IMR-90 (cell line): ENCODE measurements around the gene CCNI. TPM values are rescaled to one million over a fixed set of nuclear protein-coding genes. Genes with fewer than 3 reads are reported as not detected.
A peak's percentile ranks its signal among the peaks of the same experiment; 100 is the strongest.

ENCODE experiments used
- ATAC-seq: fragments of 200-7000 bp; cut with Tn5 transposase; 2 replicates; pipeline ENCODE4 v1.9.1; 2020; ENCODE audit warnings: low read depth, mild to moderate bottlenecking, moderate library complexity
- BruUV-seq: library from RNA; stranded (reverse); fragments of 400-500 nt; replicated peaks from 2 replicates; lab custom pipeline; 2021; lab: Mats Ljungman, UMichigan
- CTCF ChIA-PET: fragments of 300-600 bp; formaldehyde crosslinking; extraction: SDS; loops from one replicate; lab custom pipeline; 2021; ENCODE audit warnings: antibody characterized with exemption; lab: Yijun Ruan, JAX
- POLR2A ChIA-PET: fragments of 300-600 bp; sonication (Branson Sonifier 250); formaldehyde crosslinking; loops from one replicate; lab custom pipeline; 2022; ENCODE audit warnings: antibody characterized with exemption; ENCODE audit not compliant: unreplicated experiment; lab: Charles Lee
- DNase-seq: peaks from one replicate; pipeline ENCODE4 v3.0.0; 2013
- H2AFZ ChIP-seq: replicated peaks from 2 replicates; pipeline ENCODE3; 2013; ENCODE audit warnings: low read length, mild to moderate bottlenecking; ENCODE audit not compliant: poor library complexity
- H2AK5ac ChIP-seq: 2 replicates; pipeline ENCODE4 v1.6.1; 2013; ENCODE audit warnings: low read depth, low read length, inconsistent platforms
- H2AK9ac ChIP-seq: replicated peaks from 2 replicates; pipeline ENCODE3; 2013; ENCODE audit warnings: mild to moderate bottlenecking, low read depth, low read length, moderate library complexity; ENCODE audit not compliant: poor library complexity
- H2BK120ac ChIP-seq: 2 replicates; pipeline ENCODE4 v1.6.1; 2013; ENCODE audit warnings: low read depth, low read length, inconsistent platforms
- H2BK15ac ChIP-seq: 3 replicates; pipeline ENCODE4 v1.6.1; 2013; ENCODE audit warnings: low read depth, low read length, inconsistent platforms
- H2BK20ac ChIP-seq: 2 replicates; pipeline ENCODE4 v1.6.1; 2013; ENCODE audit warnings: low read depth, mild to moderate bottlenecking, inconsistent platforms, low read length, moderate library complexity
- H2BK5ac ChIP-seq: 2 replicates; pipeline ENCODE4 v1.6.1; 2013; ENCODE audit warnings: mild to moderate bottlenecking, low read depth, low read length, inconsistent platforms; ENCODE audit not compliant: poor library complexity, severe bottlenecking
- H3K14ac ChIP-seq: replicated peaks from 2 replicates; pipeline ENCODE4 v1.6.1; 2013; ENCODE audit warnings: low read depth, low read length, inconsistent platforms
- H3K18ac ChIP-seq: 2 replicates; pipeline ENCODE4 v1.6.1; 2013; ENCODE audit warnings: low read depth, low read length, control low read depth
- H3K23ac ChIP-seq: 2 replicates; pipeline ENCODE4 v1.6.1; 2013; ENCODE audit warnings: low read depth, low read length, inconsistent platforms
- H3K27ac ChIP-seq: 2 replicates; pipeline ENCODE4 v1.5.1; 2013; ENCODE audit warnings: mild to moderate bottlenecking, control low read depth, low read length; ENCODE audit not compliant: insufficient read depth
- H3K27me3 ChIP-seq: 2 replicates; pipeline ENCODE4 v1.6.1; 2013; ENCODE audit warnings: low read length; ENCODE audit not compliant: control insufficient read depth, insufficient read depth
- H3K36me3 ChIP-seq: 2 replicates; pipeline ENCODE4 v1.6.1; 2013; ENCODE audit warnings: low read length, mixed read lengths; ENCODE audit not compliant: control insufficient read depth, insufficient read depth
- H3K4ac ChIP-seq: 2 replicates; pipeline ENCODE4 v1.6.1; 2013; ENCODE audit warnings: low read depth, low read length, inconsistent platforms
- H3K4me1 ChIP-seq: 2 replicates; pipeline ENCODE4 v1.6.1; 2013; ENCODE audit warnings: low read length, mixed read lengths; ENCODE audit not compliant: control insufficient read depth, insufficient read depth
- H3K4me2 ChIP-seq: 2 replicates; pipeline ENCODE4 v1.6.1; 2013; ENCODE audit warnings: low read depth, mild to moderate bottlenecking, control low read depth, low read length, moderate library complexity
- H3K4me3 ChIP-seq: 2 replicates; pipeline ENCODE4 v1.5.1; 2013; ENCODE audit warnings: low read depth, mild to moderate bottlenecking, control low read depth, low read length, moderate library complexity; ENCODE audit not compliant: insufficient read depth
- H3K56ac ChIP-seq: 2 replicates; pipeline ENCODE4 v1.6.1; 2013; ENCODE audit warnings: low read length, inconsistent platforms; ENCODE audit not compliant: insufficient read depth; ENCODE audit errors: extremely low read depth
- H3K79me1 ChIP-seq, 2 experiments: 2 replicates each; pipeline ENCODE4 v1.6.1; 2013; ENCODE audit warnings: low read length in 2 of 2, inconsistent platforms in 1 of 2, low read depth in 1 of 2
- H3K9ac ChIP-seq: 2 replicates; pipeline ENCODE4 v1.6.1; 2013; ENCODE audit warnings: low read depth, low read length, control low read depth
- H3K9me1 ChIP-seq: 2 replicates; pipeline ENCODE4 v1.6.1; 2013; ENCODE audit warnings: low read length, inconsistent platforms; ENCODE audit not compliant: insufficient read depth
- H3K9me3 ChIP-seq: 2 replicates; pipeline ENCODE4 v1.6.1; 2013; ENCODE audit warnings: low read length; ENCODE audit not compliant: control insufficient read depth, insufficient read depth
- H4K20me1 ChIP-seq: 2 replicates; pipeline ENCODE4 v1.6.1; 2013; ENCODE audit warnings: low read length, inconsistent platforms; ENCODE audit not compliant: insufficient read depth
- H4K5ac ChIP-seq: 2 replicates; pipeline ENCODE4 v1.6.1; 2013; ENCODE audit warnings: mild to moderate bottlenecking, low read depth, low read length, control low read depth
- H4K8ac ChIP-seq, 2 experiments: 2 replicates each; pipeline ENCODE4 v1.6.1; 2013; ENCODE audit warnings: low read depth in 2 of 2, low read length in 2 of 2, control low read depth in 1 of 2, inconsistent platforms in 1 of 2
- H4K91ac ChIP-seq: 2 replicates; pipeline ENCODE4 v1.6.1; 2013; ENCODE audit warnings: low read depth, low read length, inconsistent platforms; ENCODE audit not compliant: insufficient read depth
- CTCF ChIP-seq: conservative IDR thresholded peaks from 2 replicates; pipeline ENCODE4 v1.5.1; 2012; ENCODE audit warnings: mild to moderate bottlenecking, low read depth, low read length, improper control_type of control experiment
- WGBS, 2 experiments: methylation state at CpG; one replicate each; pipeline versions ENCODE4 v1.1.5 to v1.1.7; 2013; ENCODE audit warnings: missing lambda C conversion rate in 2 of 2; ENCODE audit not compliant: insufficient read length in 1 of 2; ENCODE audit errors: extremely low coverage in 2 of 2; 5-methylcytosine and 5-hydroxymethylcytosine counted together
- dilution Hi-C: fragments of 300-500 bp; cut with HindIII; formaldehyde crosslinking; loops from one replicate; pipeline ENCODE4 v1.14.3; 2018; ENCODE audit warnings: low sequenced_read_pairs; ENCODE audit not compliant: unreplicated experiment
- in situ Hi-C: fragments of 300-500 bp; cut with MboI; formaldehyde crosslinking; loops from 3 replicates; pipeline ENCODE4 v1.14.3; 2019; ENCODE audit warnings: low sequenced_read_pairs, inconsistent platforms, mixed read lengths
- intact Hi-C: fragments of 100-400 bp; cut with micrococcal nuclease; formaldehyde crosslinking; loops from 2 replicates; pipeline ENCODE4 v1.10.0; 2022
- polyA plus RNA-seq, 3 experiments: library from polyadenylated mRNA; depleted of rRNA; stranded (reverse); fragments of >200 nt; gene quantifications; 2 replicates each; pipeline ENCODE4 v1.2.3, GENCODE V29; 2012; ENCODE audit warnings: low replicate concordance in 1 of 3
- total RNA-seq: library from RNA; depleted of rRNA; stranded (reverse); fragments of >200 nt; gene quantifications from 2 replicates; pipeline ENCODE4 v1.2.3, GENCODE V29; 2012

Gene CCNI
- total and polyA plus RNA-seq, 2 of the 4 experiments (the other 2 are of a cell fraction): 70.1 to 100 TPM

DNA sequence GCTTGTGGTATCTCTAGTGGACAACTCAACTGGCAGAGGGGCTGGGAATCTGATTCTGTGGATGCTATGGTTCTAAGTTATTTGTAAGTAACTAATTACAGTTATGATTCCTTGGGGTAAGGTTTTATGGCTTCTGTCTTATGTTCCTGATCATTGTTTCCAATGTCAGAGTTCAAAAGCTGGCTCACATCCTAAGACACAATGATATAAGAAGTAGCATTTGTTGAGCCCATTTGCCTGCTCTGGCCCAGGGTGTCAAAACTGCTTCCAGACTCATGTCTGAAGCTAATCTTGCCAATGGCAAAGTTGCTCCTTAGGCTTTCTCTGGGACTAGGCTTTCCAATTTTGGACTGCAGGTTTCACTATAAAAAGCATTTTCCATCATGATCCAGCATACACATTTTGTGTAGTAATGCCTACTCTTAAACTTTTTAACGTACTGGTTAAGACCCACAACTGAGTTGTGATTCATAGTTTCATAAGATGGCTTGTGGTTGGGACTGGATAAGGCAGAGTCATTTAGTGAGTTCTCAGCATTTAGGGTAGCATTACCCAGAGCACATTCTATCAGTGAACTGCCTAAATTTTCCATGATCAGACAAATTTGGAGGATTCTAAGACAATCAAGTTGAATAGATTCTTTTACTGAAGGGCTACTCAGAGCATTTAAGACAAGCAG, 50.0 kb downstream of the CCNI start:
- Histone ChIP-seq H2AFZ (no peak overlapping the region), H3K4me3 (no peak overlapping the region), H4K91ac (no peak overlapping the region), H3K18ac (peak overlapping the region; percentile 11; the same call in 1 of the 2 replicates), H2AK5ac (no peak overlapping the region), H3K9me1 (peaks cover 16% of the 10 kb centered on the region), H2BK15ac (no peak overlapping the region), H3K4me2 (no peak overlapping the region), H3K27ac (no peak overlapping the region), H2BK5ac (peak overlapping the region; percentile 45), H3K4ac (no peak overlapping the region), H3K79me1 (peaks cover 48 to 60% of the 10 kb centered on the region in 2 experiments), H3K36me3 (peaks cover 61% of the 10 kb centered on the region), H3K27me3 (no peaks in the 10 kb centered on the region), H2BK20ac (no peak overlapping the region), H2AK9ac (no peak overlapping the region), H3K9me3 (no peaks in the 10 kb centered on the region), H4K20me1 (peaks cover 11% of the 10 kb centered on the region; the same call in 1 of the 2 replicates), H4K5ac (peak overlapping the region; percentile 16; the same call in 1 of the 2 replicates), H3K14ac (peak overlapping the region; percentile 49; the same call in 1 of the 2 replicates), H3K23ac (no peak overlapping the region), H3K9ac (no peak overlapping the region), H2BK120ac (no peak overlapping the region), H3K4me1 (peaks cover 17% of the 10 kb centered on the region), H4K8ac (0 out of 4 replicates have a peak overlapping the region, but pooled peaks of 1 of the 2 experiments have one; percentile 0), H3K56ac (no peak overlapping the region)
- intact Hi-C loops: no loop called here
- in situ Hi-C loops: loop anchor here (10.0 kb wide), 1 partner anchor 71 kb away; no protein-coding TSS in a partner anchor
- POLR2A ChIA-PET: no interaction called here
- TF ChIP-seq CTCF: no peak
- CTCF ChIA-PET: no interaction called here
- no peak for ATAC-seq
- WGBS, 2 experiments: no CpG with 5 or more reads among the region's 1 CpG
- DNase-seq: peak; percentile 50
- dilution Hi-C loops: no loop called here
- no TSS peak for BruUV-seq
